Activated CD8-positive, alpha-beta memory T cell treated with anti-CD3 and anti-CD28 coated beads for 24 hours (primary cell): Measurements from ENCODE around the gene ADRA2A.

Source experiments
- DNase-seq: peaks from one replicate; pipeline ENCODE4 v3.0.0-alpha.2; 2020

ADRA2A gene

DNA sequence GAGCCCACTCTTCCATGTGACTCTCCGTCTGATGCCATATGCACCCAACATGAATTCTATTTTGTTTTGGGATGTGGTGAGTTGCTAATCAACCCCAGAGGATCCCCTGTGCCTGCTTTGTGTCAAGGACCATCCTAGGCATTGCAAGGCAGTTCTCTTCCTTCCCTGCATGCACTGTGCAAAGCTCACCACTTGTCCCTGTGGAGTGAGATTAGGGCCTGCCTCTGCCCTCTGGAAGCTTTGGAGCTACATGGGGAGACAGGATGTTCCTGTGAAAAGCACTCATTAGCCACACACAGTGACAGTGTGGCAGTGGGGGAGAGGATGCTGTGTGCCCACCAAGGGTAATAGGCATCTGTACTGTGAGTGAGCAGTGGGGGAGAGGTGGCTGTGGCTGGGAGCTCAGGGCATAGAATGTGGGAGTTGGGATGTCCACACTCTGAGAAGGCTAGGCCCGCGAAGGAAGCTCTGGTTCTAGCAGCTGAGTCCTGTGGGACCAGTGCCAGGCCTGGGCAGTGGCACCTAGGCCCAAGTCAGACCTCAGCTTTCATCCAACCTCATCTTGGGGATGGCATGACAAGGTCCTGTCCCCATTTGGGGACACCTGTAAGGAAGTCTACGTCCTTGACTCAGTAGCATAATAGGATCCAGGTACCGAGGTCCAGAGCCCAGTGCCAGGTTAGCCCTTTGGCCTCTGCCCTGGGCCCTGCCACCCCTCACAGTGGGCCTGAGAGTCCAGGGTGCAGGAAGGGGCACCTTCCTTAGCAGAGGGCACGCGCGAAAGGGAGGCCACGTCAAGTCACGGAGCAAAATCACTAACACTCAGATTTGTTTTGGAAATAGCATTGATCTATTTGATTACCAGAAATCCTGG is 6.6 kb downstream of the ADRA2A start:
- DNase-seq: peak; percentile 35

DNA sequence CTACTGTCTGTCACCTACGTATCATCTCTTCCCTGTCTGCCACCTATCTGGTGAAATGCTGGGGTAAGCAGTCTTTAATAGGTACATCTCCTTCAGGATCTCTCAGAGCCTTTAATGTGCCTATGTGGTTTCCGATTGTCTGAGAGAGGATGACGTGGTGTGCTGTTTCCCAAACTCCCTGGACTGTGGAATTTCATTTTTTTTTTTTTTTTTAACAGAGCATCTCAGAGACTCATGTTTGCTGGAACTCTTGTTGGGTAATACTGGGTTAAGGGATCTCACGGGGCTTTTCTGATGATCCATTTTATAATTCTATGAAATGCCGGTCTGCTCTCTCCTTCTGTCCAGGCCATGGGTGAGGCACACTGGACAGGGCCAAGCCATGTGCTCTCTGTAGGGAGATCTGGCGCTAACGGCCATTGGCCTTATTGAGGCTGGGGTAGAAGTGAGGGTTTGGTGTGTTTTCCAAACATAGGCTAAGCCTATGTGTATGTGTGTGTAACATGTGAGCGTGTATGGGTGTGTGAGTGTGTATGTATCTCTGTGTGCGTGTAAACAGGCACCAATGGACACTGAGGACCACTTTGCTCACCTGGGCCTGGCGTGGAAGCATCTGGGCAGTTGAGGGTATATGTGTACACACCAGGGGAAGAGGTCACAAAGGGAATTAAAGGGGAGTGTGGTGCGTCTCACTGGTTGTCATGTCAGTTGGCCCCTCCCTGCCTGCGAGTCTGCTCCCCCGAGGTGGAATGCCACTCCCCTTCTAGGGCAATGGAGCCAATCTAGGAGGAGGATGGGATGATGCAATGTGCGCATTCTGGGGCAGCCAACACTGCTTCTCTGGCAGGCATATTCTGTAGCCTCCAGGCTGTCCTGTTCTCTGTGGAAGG is 7.8 kb downstream of the ADRA2A start:
- DNase-seq: no peak

- DNase-seq: no peak
These were observed 9.0 kb downstream of the ADRA2A start for GRCh38 chr10:111085690-111086353.

- DNase-seq: no peak
These were observed 9.7 kb downstream of the ADRA2A start for GRCh38 chr10:111086574-111086973.

DNA sequence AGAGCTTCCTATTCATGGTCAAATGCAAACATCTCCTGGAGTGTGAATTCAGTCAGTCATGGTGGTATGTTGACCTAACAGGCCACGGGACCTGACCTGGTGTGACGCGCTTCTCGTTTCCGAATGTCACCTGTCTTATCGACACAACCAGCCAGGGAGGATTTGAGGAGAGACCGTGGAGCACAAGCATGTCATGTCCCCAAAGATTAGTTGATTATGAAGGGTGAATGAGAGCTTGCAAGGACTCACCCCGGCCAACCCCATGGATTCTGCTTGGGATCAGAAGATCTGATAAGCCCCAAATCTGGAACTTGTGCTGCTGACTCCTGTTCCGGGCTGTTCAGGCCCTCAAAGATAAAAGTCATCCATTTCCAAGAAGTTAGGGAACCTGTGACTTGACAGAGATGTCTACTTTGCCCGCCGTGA is 10.5 kb downstream of the ADRA2A start:
- DNase-seq: no peak

GRCh38 chr10:111087968-111088505 is 11.2 kb downstream of the ADRA2A start:
- no peak for DNase-seq

GRCh38 chr10:111089293-111089692 is 12.5 kb downstream of the ADRA2A start:
- no peak for DNase-seq

- DNase-seq: no peak
These were observed 15.0 kb downstream of the ADRA2A start for GRCh38 chr10:111091833-111092232.

GRCh38 chr10:111093741-111094380 is 17.0 kb downstream of the ADRA2A start:
- DNase-seq: no peak

GRCh38 chr10:111098679-111099437 is 22.0 kb downstream of the ADRA2A start:
- DNase-seq: no peak

DNA sequence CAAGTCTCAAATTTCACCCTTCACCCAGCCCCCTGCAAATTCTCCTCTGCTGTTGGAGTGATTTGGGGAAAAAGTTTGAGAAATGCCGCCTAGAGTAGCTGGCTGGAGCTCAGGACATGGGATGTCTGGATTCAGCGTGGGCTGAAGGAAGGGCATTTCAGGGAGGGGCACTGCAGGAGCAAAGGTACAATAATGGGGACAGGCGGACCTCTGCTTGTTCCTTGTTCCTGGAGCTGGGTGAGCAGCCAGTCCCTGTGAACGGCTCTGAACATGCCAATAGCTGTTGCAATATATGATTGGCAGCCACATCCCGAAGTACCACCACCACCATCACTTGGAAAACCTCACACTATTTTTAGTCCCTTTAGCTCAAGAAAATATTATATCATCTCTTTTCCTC is 23.4 kb downstream of the ADRA2A start:
- no peak for DNase-seq

GRCh38 chr10:111101796-111102195 is 25.0 kb downstream of the ADRA2A start:
- DNase-seq: no peak

DNA sequence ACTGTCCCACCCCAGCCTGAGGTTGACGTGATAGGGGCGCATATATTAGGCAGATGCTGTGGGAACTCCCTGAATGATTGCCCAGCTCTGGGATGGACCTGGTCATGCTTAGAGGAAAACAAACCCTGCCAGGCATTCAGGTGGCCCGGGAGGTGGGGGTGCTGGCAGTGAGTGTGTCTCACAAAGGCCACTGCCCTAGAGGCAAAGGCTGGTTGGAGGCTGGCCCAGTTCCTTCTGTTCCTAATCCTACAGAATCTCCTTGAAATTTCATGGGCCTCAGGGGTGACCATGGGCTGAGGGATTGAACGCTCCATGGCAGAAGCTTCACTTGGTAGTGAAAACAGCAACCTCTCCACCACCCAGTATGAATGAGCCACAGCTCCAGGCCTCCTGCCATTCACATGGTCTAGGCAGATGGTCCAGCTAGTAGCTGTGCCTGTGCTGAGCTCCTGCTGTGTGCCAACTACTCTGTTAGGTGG is 25.6 kb downstream of the ADRA2A start:
- DNase-seq: no peak

- DNase-seq: no peak
These were observed 26.5 kb downstream of the ADRA2A start for GRCh38 chr10:111103196-111103840.

GRCh38 chr10:111104811-111105210 is 28.0 kb downstream of the ADRA2A start:
- DNase-seq: no peak

DNA sequence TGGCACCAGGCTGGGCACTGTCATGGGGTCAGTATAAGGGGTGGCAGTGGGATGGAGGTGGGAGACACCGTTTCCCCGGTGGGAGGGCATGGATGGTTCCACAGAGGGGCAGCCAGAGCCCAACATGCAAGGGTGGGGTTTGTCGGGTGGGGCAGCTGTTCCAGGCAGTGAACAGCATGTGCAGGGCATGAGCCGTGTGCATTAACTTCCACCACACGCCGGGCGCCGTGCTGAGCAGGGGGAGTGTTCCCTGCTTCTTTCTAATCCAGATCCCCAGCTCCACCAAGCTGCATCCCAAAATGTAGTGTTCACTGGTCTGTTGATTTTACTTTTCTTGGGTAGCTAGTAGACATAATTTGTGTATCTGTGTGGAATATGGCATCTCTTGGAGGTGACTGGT is 29.3 kb downstream of the ADRA2A start:
- DNase-seq: no peak

DNA sequence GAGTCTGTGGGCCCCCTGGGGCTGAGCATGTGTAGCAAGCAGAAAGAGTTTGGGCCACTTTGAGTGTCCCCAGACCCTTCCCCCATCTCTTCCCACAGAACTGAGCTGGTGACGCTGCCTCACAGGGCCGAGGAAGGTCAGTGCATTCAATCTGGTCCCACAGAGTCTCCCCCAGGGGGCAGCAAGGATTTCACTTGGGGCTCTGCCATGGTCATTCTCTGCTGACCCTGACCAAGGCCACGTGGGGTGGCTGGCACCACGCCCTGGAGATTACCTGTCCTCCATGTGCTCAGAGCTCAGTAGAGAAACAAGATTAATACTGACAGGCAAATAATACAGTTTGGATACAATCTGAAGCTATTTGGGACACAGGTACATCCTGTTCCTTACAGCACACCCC is 30.2 kb downstream of the ADRA2A start:
- DNase-seq: no peak

- DNase-seq: no peak
These were observed 31.0 kb downstream of the ADRA2A start for GRCh38 chr10:111107846-111108245.

DNA sequence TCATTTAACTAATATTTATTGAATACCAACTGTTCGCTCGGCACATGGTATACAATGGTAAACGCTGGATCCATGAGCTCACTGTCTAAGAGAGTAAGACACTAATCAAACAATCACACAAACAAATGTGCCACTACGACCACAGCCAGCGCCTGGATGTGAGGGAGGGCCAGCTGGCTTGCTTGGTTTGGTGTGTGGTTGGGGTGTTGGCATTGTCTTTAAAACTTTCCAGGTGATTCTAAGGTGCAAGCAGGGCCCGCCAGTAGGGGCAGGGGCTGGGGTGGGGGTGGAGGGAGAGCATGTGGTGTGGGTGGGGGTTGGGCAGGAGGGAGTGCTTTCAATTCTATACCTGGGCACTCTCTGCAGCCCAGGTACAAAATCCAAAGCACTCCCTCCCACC is 31.6 kb downstream of the ADRA2A start:
- DNase-seq: no peak

- DNase-seq: no peak
These were observed 32.8 kb downstream of the ADRA2A start for GRCh38 chr10:111109501-111110242.
